ENCODE measurements around the gene SERPINC1. TPM values are rescaled to one million over a fixed set of nuclear protein-coding genes. Genes with fewer than 3 reads are reported as not detected.
"Not testable (repeated sequence)": the region's sequence is repeated elsewhere in the genome, so short reads cannot be mapped to it uniquely, and the experiment has no call there.

SERPINC1 gene
- total RNA-seq, 2 donors from 2014 or later = not detected

GRCh38 chr1:173865468-173866164 lies 51.5 kb downstream of the SERPINC1 start:
- peaks cover 47% of the 10 kb centered on the region for H3K4me1 Mint-ChIP-seq
- H3K27ac Mint-ChIP-seq = peak overlapping the region; percentile 92
- no peak for DNase-seq
- no peak for ATAC-seq
- no peaks in the 10 kb centered on the region for H3K27me3 Mint-ChIP-seq
- H3K9me3 ChIP-seq (ENCODE audit: control insufficient read depth, low read length, poor library complexity, severe bottlenecking) = no peaks in the 10 kb centered on the region
- peaks cover 8% of the 10 kb centered on the region for H3K36me3 Mint-ChIP-seq (ENCODE audit: low read depth)
- peak overlapping the region; percentile 91 for H3K4me3 Mint-ChIP-seq

GRCh38 chr1:173864179-173864867 lies 52.8 kb downstream of the SERPINC1 start:
- DNase-seq = no peak
- Mint-ChIP-seq H3K4me1 (peaks cover 39% of the 10 kb centered on the region), H3K4me3 (peak overlapping the region; percentile 91), H3K36me3 (ENCODE audit: low read depth) (peaks cover 7% of the 10 kb centered on the region), H3K27me3 (no peaks in the 10 kb centered on the region), H3K27ac (peak overlapping the region; percentile 92)
- ATAC-seq = no peak
- H3K9me3 ChIP-seq (ENCODE audit: control insufficient read depth, low read length, poor library complexity, severe bottlenecking) = no peaks in the 10 kb centered on the region

- ATAC-seq (no peak), DNase-seq (no peak)
- Mint-ChIP-seq H3K4me3 (no peak overlapping the region), H3K27ac (peak overlapping the region; percentile 92), H3K27me3 (no peaks in the 10 kb centered on the region), H3K4me1 (peaks cover 34% of the 10 kb centered on the region), H3K36me3 (ENCODE audit: low read depth) (peaks cover 7% of the 10 kb centered on the region)
- no peaks in the 10 kb centered on the region for H3K9me3 ChIP-seq (ENCODE audit: control insufficient read depth, low read length, poor library complexity, severe bottlenecking)
Measured at GRCh38 chr1:173863224-173864161, 53.6 kb downstream of the SERPINC1 start.

GRCh38 chr1:173862769-173863223 lies 54.3 kb downstream of the SERPINC1 start:
- H3K9me3 ChIP-seq (ENCODE audit: control insufficient read depth, low read length, poor library complexity, severe bottlenecking) = no peaks in the 10 kb centered on the region
- Mint-ChIP-seq H3K4me3 (peak overlapping the region; percentile 31), H3K4me1 (peaks cover 32% of the 10 kb centered on the region), H3K27me3 (no peaks in the 10 kb centered on the region), H3K27ac (peak overlapping the region; percentile 77), H3K36me3 (ENCODE audit: low read depth) (peaks cover 6% of the 10 kb centered on the region)
- DNase-seq (no peak), ATAC-seq (no peak)

DNA sequence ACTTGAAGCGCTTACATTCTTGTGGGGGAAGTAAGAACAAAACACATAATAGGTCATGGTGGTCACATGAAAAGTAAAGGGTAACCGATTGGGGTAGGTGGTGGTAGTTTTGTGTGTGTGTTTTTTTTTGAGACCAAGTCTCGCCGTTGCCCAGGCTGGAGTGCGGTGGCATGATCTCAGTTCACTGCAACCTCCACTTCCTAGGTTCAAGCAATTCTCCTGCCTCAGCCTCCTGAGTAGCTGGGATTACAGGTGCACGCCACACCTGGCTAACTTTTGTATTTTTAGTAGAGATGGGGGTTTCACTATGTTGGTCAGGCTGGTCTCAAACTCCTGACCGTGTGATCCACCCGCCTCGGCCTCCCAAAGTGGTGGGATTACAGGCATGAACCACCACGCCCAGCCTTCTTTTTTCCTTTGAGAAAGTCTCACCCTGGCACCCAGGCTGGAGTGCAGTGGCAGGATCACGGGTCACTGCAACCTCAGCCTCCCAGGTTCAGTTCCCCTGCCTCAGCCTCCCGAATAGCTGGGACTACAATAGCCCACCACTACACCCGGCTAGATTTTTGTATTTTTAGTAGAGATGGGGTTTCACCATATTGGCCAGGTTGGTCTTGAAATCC lies 54.9 kb downstream of the SERPINC1 start:
- not testable (repeated sequence) for DNase-seq; H3K36me3 Mint-ChIP-seq (ENCODE audit: low read depth); H3K9me3 ChIP-seq (ENCODE audit: control insufficient read depth, low read length, poor library complexity, severe bottlenecking); H3K27me3 Mint-ChIP-seq; ATAC-seq
- Mint-ChIP-seq H3K4me1 (peaks cover 31% of the 10 kb centered on the region), H3K27ac (peak overlapping the region; percentile 77), H3K4me3 (peak overlapping the region; percentile 31)

- DNase-seq (no peak), ATAC-seq (no peak)
- peaks cover 5% of the 10 kb centered on the region for H3K36me3 Mint-ChIP-seq (ENCODE audit: low read depth)
- no peaks in the 10 kb centered on the region for H3K9me3 ChIP-seq (ENCODE audit: control insufficient read depth, low read length, poor library complexity, severe bottlenecking)
- peaks cover 26% of the 10 kb centered on the region for H3K4me1 Mint-ChIP-seq
- no peaks in the 10 kb centered on the region for H3K27me3 Mint-ChIP-seq
- H3K4me3 Mint-ChIP-seq = no peak overlapping the region
- peak overlapping the region; percentile 77 for H3K27ac Mint-ChIP-seq
Measured at GRCh38 chr1:173861731-173862145, 55.4 kb downstream of the SERPINC1 start.

DNA sequence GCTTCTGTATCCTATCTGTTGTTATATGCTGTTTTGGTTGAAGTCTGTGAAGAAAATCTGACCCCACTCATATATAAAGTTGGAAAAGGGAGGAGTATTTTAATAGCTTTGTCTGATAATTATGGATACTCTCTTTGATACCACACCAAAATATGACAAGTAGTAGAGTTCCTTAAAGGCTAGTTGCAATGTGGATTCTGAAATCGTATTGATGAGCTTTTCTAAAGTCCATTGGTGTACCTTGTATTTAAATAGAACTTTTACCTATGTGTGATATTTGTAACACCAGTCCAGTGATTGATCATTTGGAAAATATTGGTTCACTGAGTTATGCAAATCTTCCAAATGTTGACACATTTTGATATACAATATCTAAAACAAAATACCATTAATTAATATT lies 57.1 kb downstream of the SERPINC1 start:
- Mint-ChIP-seq H3K36me3 (ENCODE audit: low read depth) (peaks cover 6% of the 10 kb centered on the region), H3K27me3 (no peaks in the 10 kb centered on the region), H3K27ac (no peak overlapping the region), H3K4me3 (no peak overlapping the region), H3K4me1 (peaks cover 12% of the 10 kb centered on the region)
- DNase-seq = no peak
- no peaks in the 10 kb centered on the region for H3K9me3 ChIP-seq (ENCODE audit: control insufficient read depth, low read length, poor library complexity, severe bottlenecking)
- no peak for ATAC-seq

DNA sequence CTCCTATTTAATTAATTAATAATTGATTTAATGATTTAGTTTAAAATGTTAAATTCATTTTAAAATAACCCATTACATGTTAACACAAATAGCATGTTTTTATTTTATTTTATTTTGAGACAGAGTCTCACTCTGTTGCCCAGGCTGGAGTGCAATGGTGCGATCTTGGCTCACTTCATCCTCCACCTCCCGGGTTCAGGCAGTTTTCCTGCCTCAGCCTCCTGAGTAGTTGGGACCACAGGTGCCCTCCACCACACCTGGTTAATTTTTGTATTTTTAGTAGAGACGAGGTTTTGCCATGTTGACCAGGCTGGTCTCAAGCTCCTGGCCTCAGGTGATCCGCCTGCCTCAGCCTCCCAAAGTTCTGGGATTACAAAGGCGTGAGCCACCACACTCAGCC lies 57.6 kb downstream of the SERPINC1 start:
- H3K27me3 Mint-ChIP-seq; H3K27ac Mint-ChIP-seq; H3K9me3 ChIP-seq (ENCODE audit: control insufficient read depth, low read length, poor library complexity, severe bottlenecking); H3K36me3 Mint-ChIP-seq (ENCODE audit: low read depth); H3K4me1 Mint-ChIP-seq; H3K4me3 Mint-ChIP-seq; ATAC-seq; DNase-seq: not testable (repeated sequence)

DNA sequence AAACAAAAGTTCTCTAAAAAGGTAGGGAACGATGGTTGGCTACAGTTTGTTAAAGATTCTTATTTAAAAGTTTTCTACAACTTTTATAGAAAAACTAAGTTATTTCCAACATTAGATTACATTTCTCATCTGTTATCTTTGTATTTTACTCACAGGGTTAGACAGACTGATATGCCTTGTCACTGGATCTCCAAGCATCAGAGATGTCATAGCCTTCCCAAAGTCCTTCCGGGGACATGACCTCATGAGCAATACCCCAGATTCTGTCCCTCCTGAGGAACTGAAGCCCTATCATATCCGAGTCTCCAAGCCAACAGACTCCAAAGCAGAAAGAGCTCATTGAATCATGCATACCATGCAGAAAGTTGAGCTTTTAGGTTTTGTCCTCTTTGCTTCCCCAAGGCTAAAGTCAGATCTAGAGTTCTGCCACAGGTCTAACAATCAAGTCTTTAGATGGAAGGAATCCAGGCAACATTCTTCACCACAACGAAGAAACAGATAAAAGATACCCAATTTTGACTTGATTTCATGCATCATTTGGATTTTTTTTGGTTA lies 59.7 kb downstream of the SERPINC1 start:
- Mint-ChIP-seq H3K36me3 (ENCODE audit: low read depth) (peaks cover 6% of the 10 kb centered on the region), H3K27ac (no peak overlapping the region)
- no peak for ATAC-seq

GRCh38 chr1:173856903-173857302 lies 60.2 kb downstream of the SERPINC1 start:
- Mint-ChIP-seq H3K27me3 (no peaks in the 10 kb centered on the region), H3K4me1 (peaks cover 5% of the 10 kb centered on the region), H3K36me3 (ENCODE audit: low read depth) (peaks cover 6% of the 10 kb centered on the region), H3K4me3 (no peak overlapping the region), H3K27ac (no peak overlapping the region)
- DNase-seq (no peak), ATAC-seq (no peak)
- H3K9me3 ChIP-seq (ENCODE audit: control insufficient read depth, low read length, poor library complexity, severe bottlenecking) = no peaks in the 10 kb centered on the region

More for the DNA sequence above, 59.7 kb downstream of the SERPINC1 start:
- Mint-ChIP-seq H3K4me1 (peaks cover 5% of the 10 kb centered on the region), H3K4me3 (no peak overlapping the region), H3K27me3 (no peaks in the 10 kb centered on the region)
- DNase-seq = no peak
- H3K9me3 ChIP-seq (ENCODE audit: control insufficient read depth, low read length, poor library complexity, severe bottlenecking) = no peaks in the 10 kb centered on the region

DNA sequence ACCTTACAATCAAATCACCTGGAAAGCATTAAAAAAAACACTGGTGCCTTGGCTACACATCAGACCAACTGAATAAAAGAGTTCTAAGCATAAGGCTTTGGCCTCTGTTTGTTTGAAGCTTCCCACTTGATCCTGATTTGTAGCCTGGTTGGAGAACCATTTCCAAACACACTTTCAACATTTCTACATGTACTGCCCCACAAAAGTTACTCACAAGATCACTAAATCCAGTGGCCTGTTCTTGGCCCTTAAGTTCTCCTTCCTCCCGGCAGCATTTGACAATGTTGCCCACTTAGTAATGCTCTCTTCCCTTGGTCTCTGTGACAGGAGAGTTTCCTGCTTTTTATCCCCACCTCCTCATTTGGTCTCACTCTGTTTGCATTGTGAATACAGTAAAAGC lies 61.1 kb downstream of the SERPINC1 start:
- H3K4me1 Mint-ChIP-seq = peaks cover 5% of the 10 kb centered on the region
- H3K4me3 Mint-ChIP-seq = no peak overlapping the region
- H3K27me3 Mint-ChIP-seq = no peaks in the 10 kb centered on the region
- ATAC-seq = no peak
- peak overlapping the region; percentile 54 for H3K27ac Mint-ChIP-seq
- DNase-seq = no peak
- H3K9me3 ChIP-seq (ENCODE audit: control insufficient read depth, low read length, poor library complexity, severe bottlenecking) = no peaks in the 10 kb centered on the region
- H3K36me3 Mint-ChIP-seq (ENCODE audit: low read depth) = peaks cover 6% of the 10 kb centered on the region
